Ovary (tissue), 9 donors: ENCODE data around the gene SORBS1. TPM values are rescaled to one million over a fixed set of nuclear protein-coding genes. Genes with fewer than 3 reads are reported as not detected.

Experiments
- DNase-seq, 5 donors: peaks; one replicate each; pipeline ENCODE4 v3.0.0-alpha.2; 2019 to 2020
- H3K27ac ChIP-seq, 2 donors: fragments of 200-600 bp; one replicate each; pipeline versions ENCODE4 v1.5.1 to v1.8.0; 2019 to 2022
- H3K27me3 ChIP-seq: fragments of 200-600 bp; one replicate; pipeline ENCODE4 v1.8.0; 2022
- H3K36me3 ChIP-seq: fragments of 200-600 bp; sonication (generic); one replicate; pipeline ENCODE4 v1.5.1; 2019
- H3K4me1 ChIP-seq: one replicate; pipeline ENCODE4 v1.8.1; 2013; ENCODE audit warnings: mild to moderate bottlenecking, moderate library complexity; ENCODE audit not compliant: insufficient read depth
- H3K4me3 ChIP-seq: fragments of 200-600 bp; sonication (generic); one replicate; pipeline ENCODE4 v1.5.1; 2017
- H3K9me3 ChIP-seq, 2 donors: fragments of 200-600 bp in 1 of 2; sonication (generic) in 1 of 2; one replicate each; pipeline versions ENCODE4 v1.5.1 to v1.8.1; 2013 to 2019; ENCODE audit warnings: mild to moderate bottlenecking in 1 of 2, moderate library complexity in 1 of 2
- EP300 ChIP-seq: sonication (generic); formaldehyde crosslinking; IDR thresholded peaks from one replicate; pipeline ENCODE4 v1.6.1; 2017; ENCODE audit warnings: antibody characterized with exemption
- POLR2A ChIP-seq: fragments of 450-650 bp; IDR thresholded peaks from one replicate; pipeline ENCODE4 v1.6.1; 2017; ENCODE audit warnings: antibody characterized with exemption, mild to moderate bottlenecking, moderate library complexity
- WGBS, 3 donors: extraction: QIAGEN DNeasy Blood & Tissue Kit in 1 of 3; methylation state at CpG; one replicate each; pipeline versions ENCODE4 v1.1.5 to v1.1.7; 2013 to 2017; 5-methylcytosine and 5-hydroxymethylcytosine counted together
- intact Hi-C, 4 donors: fragments of 100-400 bp; cut with DNase I; formaldehyde crosslinking; loops; one replicate each; pipeline versions ENCODE4 v1.11.0 to v1.15.1; 2022 to 2023
- polyA plus RNA-seq, 2 donors: library from polyadenylated mRNA; stranded (reverse); fragments of 200-250 nt in 1 of 2; fragments of 350-450 nt in 1 of 2; fragmentation: Illumina TruSeq in 1 of 2; extraction: RNeasy Lipid Tissue Mini Kit (QIAGEN cat#74804) in 1 of 2; gene quantifications; one replicate each; pipeline ENCODE4 v1.2.3, GENCODE V29; 2013 to 2014
- total RNA-seq, 7 donors: library from RNA; depleted of rRNA in 2 of 7; stranded (reverse); fragments of >200 nt in 2 of 7; fragmentation: NEBNext Ultra II Directional in 3 of 7; extraction: Animal tissue kit (Norgen Biotek cat#: 25700) in 3 of 7; gene quantifications; one replicate each; pipeline versions ENCODE4 v1.1.0 to v1.2.4, GENCODE V29; 2016 to 2023
- TF ChIP-seq, protein P1 (sequence below), 3 donors: fragments of 450-650 bp in 2 of 3; fragments of 200-600 bp in 1 of 3; IDR thresholded peaks; one replicate each; pipeline versions ENCODE4 v1.5.1 to v1.8.0; 2016 to 2022; ENCODE audit warnings: antibody characterized with exemption in 3 of 3, mild to moderate bottlenecking in 1 of 3
- donor health status: DM: no; HTN: no; CAD: no; lungs with moderate emphysema.
- donor health status: DM: no; HTN: no; CAD: no.
- donor health status: Bipolar disorder and iron deficiency.
- donor health status: DM: yes; HTN: yes; CAD: no.
- donor health status: DM: no; HTN: no; CAD: no.
- donor health status: DM: yes; HTN: yes; CAD: no.

Gene SORBS1
- total and polyA plus RNA-seq, 9 donors: 10.7 to 156 (median 20.0) TPM

DNA sequence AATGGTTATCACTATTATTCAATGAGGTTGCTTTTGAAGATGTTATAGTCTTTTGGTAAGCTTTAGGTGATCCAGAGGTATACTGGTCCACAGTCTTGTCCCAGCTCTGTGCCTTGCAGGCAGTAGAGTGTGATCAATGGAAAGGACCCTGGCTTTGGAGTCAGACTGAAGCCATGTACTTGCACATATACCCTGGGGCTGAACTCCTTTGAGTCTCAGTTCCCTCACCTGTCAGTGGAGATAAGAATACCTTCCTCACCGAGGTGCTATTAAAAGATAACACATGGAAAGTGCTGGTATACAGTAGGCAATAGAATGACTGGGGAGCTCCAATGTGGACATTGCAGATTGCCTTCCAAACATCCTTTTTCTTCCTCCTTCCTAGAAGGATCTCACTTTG, 254.3 kb downstream of the SORBS1 start:
- H3K4me3 ChIP-seq: no peak overlapping the region
- H3K27me3 ChIP-seq: no peaks in the 10 kb centered on the region
- TF ChIP-seq EP300 (no peak), POLR2A (no peak)
- TF ChIP-seq, protein P1, sequence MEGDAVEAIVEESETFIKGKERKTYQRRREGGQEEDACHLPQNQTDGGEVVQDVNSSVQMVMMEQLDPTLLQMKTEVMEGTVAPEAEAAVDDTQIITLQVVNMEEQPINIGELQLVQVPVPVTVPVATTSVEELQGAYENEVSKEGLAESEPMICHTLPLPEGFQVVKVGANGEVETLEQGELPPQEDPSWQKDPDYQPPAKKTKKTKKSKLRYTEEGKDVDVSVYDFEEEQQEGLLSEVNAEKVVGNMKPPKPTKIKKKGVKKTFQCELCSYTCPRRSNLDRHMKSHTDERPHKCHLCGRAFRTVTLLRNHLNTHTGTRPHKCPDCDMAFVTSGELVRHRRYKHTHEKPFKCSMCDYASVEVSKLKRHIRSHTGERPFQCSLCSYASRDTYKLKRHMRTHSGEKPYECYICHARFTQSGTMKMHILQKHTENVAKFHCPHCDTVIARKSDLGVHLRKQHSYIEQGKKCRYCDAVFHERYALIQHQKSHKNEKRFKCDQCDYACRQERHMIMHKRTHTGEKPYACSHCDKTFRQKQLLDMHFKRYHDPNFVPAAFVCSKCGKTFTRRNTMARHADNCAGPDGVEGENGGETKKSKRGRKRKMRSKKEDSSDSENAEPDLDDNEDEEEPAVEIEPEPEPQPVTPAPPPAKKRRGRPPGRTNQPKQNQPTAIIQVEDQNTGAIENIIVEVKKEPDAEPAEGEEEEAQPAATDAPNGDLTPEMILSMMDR (IDR thresholded peaks at IDR 0.05): no peak
- H3K4me1 ChIP-seq: no peaks in the 10 kb centered on the region
- DNase-seq: no peak
- WGBS, 3 donors: 69 to 91% (median 83%) methylated on average over 1 of the region's 1 CpG
- intact Hi-C loops: no loop called here
- no peak overlapping the region for H3K27ac ChIP-seq
- H3K9me3 ChIP-seq: no peaks in the 10 kb centered on the region
- H3K36me3 ChIP-seq: no peaks in the 10 kb centered on the region

DNA sequence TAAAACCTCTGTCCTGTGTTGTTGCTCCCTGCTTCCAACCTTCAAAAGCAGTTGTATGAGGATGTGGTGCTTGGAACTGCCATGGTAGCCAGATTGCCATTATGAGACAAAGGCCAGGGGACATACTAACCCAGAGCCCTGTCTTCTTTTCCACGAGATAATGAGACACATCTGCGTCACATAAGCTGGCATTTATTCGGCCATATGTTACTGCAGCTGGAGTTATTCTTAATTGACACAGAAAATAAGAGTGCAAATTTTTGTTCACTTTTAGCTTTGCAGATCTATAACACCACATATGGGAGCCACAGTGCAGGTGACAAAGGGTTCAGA, 254.9 kb downstream of the SORBS1 start:
- H3K27me3 ChIP-seq: no peaks in the 10 kb centered on the region
- H3K36me3 ChIP-seq: no peaks in the 10 kb centered on the region
- TF ChIP-seq, protein P1 (IDR thresholded peaks at IDR 0.05): no peak
- no peak for TF ChIP-seq EP300
- no peak for TF ChIP-seq POLR2A
- no peaks in the 10 kb centered on the region for H3K4me1 ChIP-seq
- 73 to 89% (median 76%) methylated on average over 3 of the region's 3 CpGs for WGBS, 3 donors
- no peak overlapping the region for H3K27ac ChIP-seq
- H3K9me3 ChIP-seq: no peaks in the 10 kb centered on the region
- H3K4me3 ChIP-seq: no peak overlapping the region
- intact Hi-C loops: no loop called here
- DNase-seq: no peak

DNA sequence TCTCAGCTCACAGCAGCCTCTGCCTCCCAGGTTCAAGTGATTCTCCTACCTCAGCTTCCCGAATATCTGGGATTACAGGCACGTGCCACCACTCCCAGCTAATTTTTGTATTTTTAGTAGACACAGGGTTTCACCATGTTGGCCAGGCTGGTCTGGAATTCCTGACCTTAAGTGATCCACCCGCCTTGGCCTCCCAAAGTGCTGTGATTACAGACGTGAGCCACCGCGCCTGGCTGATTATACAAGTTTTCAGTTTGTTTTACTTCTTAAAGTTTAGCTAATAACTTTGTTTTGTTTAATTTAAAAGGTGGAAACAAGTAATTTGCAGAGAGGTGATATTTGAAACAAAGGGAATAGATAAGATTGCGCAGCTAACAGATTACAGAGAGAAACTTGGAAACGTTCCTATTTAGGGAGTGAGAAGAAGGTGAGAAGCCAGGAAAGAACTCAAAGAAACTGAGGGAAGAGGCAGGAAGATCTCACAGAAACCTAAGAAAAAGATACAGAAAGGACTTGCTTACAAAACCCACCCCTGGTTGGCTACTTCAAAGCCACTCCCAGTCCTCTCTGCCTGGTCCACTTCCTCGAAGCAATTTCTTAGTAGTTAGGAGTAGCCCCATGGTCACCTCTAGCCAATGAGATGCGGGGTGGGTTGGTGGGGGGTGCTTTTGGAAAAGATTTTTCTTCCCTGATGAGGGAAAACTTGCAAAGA, 255.4 kb downstream of the SORBS1 start:
- intact Hi-C loops: no loop called here
- Histone ChIP-seq H3K36me3 (no peaks in the 10 kb centered on the region), H3K4me1 (no peaks in the 10 kb centered on the region), H3K27ac (no peak overlapping the region), H3K4me3 (no peak overlapping the region), H3K27me3 (no peaks in the 10 kb centered on the region), H3K9me3 (no peaks in the 10 kb centered on the region)
- no peak for DNase-seq
- WGBS, 3 donors: 27 to 46% (median 37%) methylated on average over 10 of the region's 10 CpGs
- TF ChIP-seq, protein P1 (IDR thresholded peaks at IDR 0.05): no peak
- TF ChIP-seq EP300 (no peak), POLR2A (no peak)

DNA sequence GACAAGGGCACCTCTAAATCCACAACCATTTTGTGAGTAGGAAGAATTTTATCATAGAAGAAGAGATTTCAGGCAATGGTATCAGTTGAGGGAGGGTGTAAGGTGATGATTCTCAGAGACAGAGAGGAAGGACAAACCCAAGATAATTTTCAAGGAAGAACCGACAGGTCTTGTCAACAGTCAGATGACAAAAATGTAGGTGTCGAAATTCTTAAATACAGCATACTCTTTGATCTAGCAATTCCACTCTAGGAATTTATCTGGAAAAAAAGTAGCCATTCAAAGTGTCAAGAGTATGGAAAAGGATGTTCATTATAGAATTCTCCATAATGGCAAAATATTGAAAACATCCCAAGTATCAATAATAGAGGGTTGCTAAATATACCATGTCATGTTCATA, 256.2 kb downstream of the SORBS1 start:
- Histone ChIP-seq H3K36me3 (no peaks in the 10 kb centered on the region), H3K27ac (no peak overlapping the region)
- WGBS, 3 donors: 88 to 90% (median 88%) methylated on average over 2 of the region's 2 CpGs

More for the DNA sequence above, 256.2 kb downstream of the SORBS1 start:
- Histone ChIP-seq H3K4me3 (no peak overlapping the region), H3K9me3 (no peaks in the 10 kb centered on the region), H3K4me1 (no peaks in the 10 kb centered on the region), H3K27me3 (no peaks in the 10 kb centered on the region)
- intact Hi-C loops: no loop called here
- no peak for TF ChIP-seq POLR2A
- no peak for TF ChIP-seq EP300
- TF ChIP-seq, protein P1 (IDR thresholded peaks at IDR 0.05): no peak
- no peak for DNase-seq
